Endothelial cell of umbilical vein (primary cell): ENCODE data around the gene GSPT1.

ENCODE experiments used
- CTCF ChIP-seq, 2 donors: IDR thresholded peaks; 1 replicate in 1 of 2; 2 replicates in 1 of 2; pipeline ENCODE4 v1.5.1; 2011; ENCODE audit warnings: low read length in 2 of 2, mild to moderate bottlenecking in 2 of 2, moderate library complexity in 2 of 2, control low read depth in 1 of 2, inconsistent platforms in 1 of 2, low read depth in 1 of 2; ENCODE audit not compliant: insufficient read depth in 1 of 2; ENCODE audit errors: extremely low read depth in 1 of 2
- EZH2 ChIP-seq: IDR thresholded peaks from 2 replicates; pipeline ENCODE4 v1.6.1; 2012; ENCODE audit warnings: borderline replicate concordance, low read depth, mild to moderate bottlenecking, moderate library complexity, low read length, inconsistent platforms; ENCODE audit not compliant: severe bottlenecking
- MYC ChIP-seq: IDR thresholded peaks from one replicate; pipeline ENCODE4 v1.6.1; 2011; ENCODE audit warnings: mild to moderate bottlenecking, low read depth, low read length
- POLR2AphosphoS5 ChIP-seq: IDR thresholded peaks from 2 replicates; pipeline ENCODE4 v1.6.1; 2012; ENCODE audit warnings: low read depth, mild to moderate bottlenecking, control low read depth, low read length, moderate library complexity; ENCODE audit not compliant: insufficient read depth
- TF ChIP-seq, protein P1 (sequence below): IDR thresholded peaks from 2 replicates; pipeline ENCODE4 v1.6.1; 2011; ENCODE audit not compliant: insufficient read depth, insufficient read length

GRCh38 chr16:11852092-11852809 lies 63.5 kb downstream of the GSPT1 start:
- TF ChIP-seq CTCF (IDR thresholded peaks at IDR 0.05; ENCODE audit: extremely low read depth in 1 of 2, insufficient read depth in 1 of 2, low read depth in 1 of 2, low read length in 2 of 2) (no peak), POLR2AphosphoS5 (no peak), EZH2 (no peak), MYC (no peak)
- TF ChIP-seq, protein P1, sequence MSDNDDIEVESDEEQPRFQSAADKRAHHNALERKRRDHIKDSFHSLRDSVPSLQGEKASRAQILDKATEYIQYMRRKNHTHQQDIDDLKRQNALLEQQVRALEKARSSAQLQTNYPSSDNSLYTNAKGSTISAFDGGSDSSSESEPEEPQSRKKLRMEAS: no peak
